Fibroblast of peridontal ligament (primary cell): Measurements from ENCODE around the gene GDE1.

Experiments
- DNase-seq: peaks from one replicate; pipeline ENCODE4 v3.0.0-alpha.2; 2010; ENCODE audit errors: extremely low read depth

Gene GDE1

GRCh38 chr16:19523559-19524355 is 1.9 kb upstream of the GDE1 start, which contains the start of gene CCP110:
Gene CCP110 (plus strand): TSS chr16:19523942. CDS start chr16:19527882, 3,940 bp downstream.
- DNase-seq: peak; percentile 94

- DNase-seq: no peak
Measured at GRCh38 chr16:19523184-19523558, 1.3 kb upstream of the GDE1 start.

DNA sequence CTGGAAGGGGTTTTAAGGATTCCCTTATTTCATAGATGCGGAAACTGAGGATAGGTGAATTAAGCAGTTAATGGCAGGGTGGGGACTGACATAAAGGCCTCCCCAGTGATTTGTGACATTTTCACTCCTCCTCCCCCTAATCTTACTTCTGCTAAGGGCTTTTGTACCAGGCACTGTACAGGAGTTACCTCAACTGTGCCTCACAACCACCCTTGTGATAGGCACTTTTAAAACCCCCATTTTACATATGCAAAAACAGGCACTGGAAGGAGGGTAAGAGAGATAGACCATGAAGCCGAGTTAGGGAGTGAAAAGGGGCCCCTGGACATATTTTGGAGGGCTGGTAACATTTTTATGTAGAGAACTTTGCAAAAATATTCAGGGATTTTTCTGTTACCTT is 862 bp upstream of the GDE1 start:
- DNase-seq: no peak

DNA sequence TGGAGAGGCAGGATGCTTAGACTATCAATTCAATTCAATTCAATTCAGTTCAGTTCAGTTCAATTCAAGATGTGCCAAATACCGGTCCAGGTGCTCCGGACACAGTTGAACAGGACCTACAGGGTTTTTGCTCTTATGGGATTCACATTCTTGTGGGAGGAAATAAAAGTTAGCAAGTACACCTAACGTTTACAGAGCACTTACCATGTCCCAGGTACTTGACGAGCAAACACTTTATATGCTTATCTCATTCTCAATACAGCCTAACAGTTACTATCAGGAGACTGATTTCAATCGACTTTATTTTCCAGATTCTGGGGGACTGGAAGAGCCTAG is 467 bp upstream of the GDE1 start:
- no peak for DNase-seq

- no peak for DNase-seq
Measured at GRCh38 chr16:19520861-19521331, 1.0 kb downstream of the GDE1 start.

DNA sequence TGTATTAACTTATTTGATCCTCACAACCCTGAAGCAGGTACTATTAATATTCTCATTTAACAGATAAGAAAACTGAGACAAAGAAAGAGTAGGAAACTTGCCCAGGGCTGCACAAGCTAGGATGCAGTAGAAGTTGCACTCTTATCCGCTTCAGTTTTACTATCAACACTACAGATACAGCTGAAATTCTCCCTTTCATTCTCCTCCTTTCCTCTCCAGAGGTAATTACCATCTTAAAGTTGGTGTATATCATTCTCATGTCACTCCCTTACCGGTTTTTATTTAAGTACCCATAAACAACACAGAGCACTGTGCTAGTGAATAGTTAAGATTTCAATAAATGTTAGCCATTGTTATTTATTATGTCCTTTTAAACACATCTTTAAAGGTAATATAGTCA is 3.5 kb downstream of the GDE1 start:
- no peak for DNase-seq

- peak; percentile 59 for DNase-seq
Measured at GRCh38 chr16:19517424-19518089, 4.3 kb downstream of the GDE1 start.

GRCh38 chr16:19515757-19516156 is 6.1 kb downstream of the GDE1 start:
- no peak for DNase-seq

GRCh38 chr16:19513377-19514053 is 8.4 kb downstream of the GDE1 start:
- peak; percentile 58 for DNase-seq

- DNase-seq: no peak
Measured at GRCh38 chr16:19512297-19512696, 9.6 kb downstream of the GDE1 start.

- no peak for DNase-seq
Measured at GRCh38 chr16:19507867-19508266, 14.0 kb downstream of the GDE1 start.

- DNase-seq: no peak
Measured at GRCh38 chr16:19506965-19507364, 14.9 kb downstream of the GDE1 start.

DNA sequence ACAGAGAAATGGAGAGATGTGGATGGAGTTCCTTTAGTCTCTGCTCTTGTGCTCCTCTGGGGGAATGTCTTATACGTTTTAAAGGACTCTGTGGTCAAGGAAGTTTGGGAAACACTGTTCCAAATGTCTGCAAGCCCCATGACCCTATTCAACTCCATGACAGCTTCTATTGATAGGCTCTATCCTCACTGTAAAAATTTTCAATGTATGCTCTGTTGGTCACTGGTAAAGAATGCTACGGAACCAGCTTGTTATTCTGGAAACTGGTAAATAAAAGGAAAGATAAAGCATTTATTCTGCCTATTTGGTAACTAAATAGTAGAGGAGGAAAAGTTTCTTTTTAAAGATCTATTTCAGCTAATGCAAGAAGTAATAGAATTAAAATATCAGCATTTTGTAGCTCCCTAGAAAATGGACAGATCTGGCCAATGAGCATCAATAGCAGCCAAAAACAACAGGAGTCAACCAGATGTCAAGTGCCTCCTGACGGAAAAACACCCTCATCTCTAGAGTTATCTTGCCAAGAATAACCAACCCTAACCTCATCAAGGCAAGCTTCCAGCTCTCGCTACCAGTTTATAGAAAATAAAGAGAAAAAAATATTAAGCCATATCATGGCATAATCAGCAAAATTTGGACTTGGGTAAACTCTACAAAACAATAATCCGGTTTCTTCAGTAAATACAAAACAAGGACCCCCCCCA is 16.1 kb downstream of the GDE1 start:
- peak; percentile 87 for DNase-seq

DNA sequence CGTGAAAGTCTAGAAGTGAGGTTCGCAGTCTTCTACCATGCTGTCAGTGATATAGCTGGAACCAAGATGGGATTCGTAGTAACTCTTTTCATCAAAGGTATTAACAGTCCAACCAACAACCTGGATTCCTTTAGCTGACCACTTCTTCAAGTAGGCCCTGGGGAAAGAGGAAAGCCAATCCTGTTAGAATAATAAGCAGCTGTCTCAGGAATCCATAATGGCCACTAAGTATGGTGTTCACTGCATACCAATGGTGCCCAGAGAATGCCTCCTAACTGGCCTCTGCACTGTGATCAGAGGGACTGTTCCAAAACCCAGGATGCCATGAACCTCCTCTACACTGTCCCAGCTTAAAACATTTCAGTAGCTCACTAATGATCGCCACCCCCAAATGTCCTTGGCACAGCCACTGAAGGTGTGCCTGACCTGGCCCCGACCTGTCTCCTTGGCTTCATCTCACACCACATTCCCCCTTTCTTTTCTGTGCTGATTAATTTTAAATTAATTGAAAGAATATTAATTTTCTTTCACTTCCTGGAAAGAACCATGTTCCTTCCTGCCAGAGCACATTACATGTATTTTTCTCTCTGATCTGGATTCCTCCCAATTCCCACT is 18.3 kb downstream of the GDE1 start:
- no peak for DNase-seq

GRCh38 chr16:19502395-19503131 is 19.3 kb downstream of the GDE1 start:
- peak; percentile 85 for DNase-seq

DNA sequence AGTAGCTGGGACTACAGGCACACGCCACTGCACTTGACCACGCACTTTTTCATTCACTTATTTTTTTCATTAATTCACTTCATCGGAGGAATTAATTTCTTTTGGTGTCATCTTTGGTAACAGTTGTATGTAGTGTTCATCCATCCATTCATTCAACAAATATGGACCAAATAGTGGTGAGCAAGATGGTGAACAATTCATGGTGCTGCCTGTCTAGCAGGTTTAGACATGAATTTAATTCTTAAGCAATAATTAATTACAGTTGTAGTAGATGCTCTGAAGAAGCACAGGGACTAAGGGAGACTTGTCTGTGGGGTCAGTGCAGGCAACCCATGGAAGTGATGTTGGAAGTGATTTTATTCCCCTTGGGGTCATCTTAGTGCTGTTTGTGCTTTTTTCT is 22.4 kb downstream of the GDE1 start:
- DNase-seq: no peak

DNA sequence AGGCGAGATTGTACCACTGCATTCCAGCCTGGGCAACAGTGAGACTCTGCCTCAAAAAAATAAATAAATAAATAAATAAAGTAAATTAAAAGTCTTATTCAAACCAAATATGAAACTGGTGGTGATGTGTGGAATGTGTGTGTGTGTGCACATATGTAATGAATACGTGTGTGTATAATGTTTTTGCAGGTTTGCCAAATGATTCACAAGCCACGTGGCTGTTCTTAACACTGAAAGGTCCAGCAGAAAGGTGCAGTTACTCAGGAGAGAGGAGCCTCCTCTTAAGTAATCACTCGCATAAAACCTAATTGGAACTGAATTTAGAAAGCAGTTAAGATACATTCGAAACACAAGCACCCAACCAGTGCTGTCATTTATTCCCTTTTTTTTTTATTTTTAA is 22.9 kb downstream of the GDE1 start:
- DNase-seq: no peak

DNA sequence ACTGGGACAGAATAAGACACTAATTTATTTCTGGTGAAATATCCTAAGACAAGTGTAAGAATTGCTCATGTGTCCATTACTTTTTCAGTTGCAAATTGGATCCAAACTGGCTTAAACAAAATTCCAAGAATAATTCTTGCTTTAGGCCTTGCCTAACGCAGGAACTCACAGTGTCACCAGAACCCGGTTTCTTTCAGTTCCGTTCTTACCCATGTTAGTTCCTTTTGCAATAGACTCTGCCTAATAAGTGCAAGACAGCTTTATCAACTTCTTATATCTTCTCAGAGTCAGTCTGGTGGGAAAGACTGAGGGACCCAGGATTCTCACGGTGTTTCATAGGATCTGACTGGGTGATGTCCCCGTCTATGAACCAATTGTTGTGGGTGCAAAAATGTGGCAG is 24.7 kb downstream of the GDE1 start:
- DNase-seq: no peak

DNA sequence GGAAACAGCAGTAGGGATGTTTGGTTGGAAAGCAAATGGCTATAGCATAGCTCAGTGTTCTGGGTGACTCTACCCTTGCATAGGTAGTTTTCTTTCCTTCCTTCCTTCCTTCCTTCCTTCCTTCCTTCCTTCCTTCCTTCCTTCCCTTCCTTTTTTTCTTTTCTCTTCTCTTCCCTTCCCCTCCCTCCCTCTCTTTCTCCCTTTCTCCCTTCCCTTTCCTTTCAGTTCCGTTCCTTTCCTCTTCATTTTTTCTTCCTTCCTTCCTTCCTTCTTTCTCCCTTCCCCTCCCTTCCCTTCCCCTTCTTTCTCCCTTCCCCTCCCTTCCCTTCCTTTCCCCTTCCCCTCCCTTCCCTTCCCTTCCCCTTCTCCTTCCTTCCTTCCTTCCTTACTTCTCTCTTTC is 31.3 kb downstream of the GDE1 start:
- DNase-seq: no peak

DNA sequence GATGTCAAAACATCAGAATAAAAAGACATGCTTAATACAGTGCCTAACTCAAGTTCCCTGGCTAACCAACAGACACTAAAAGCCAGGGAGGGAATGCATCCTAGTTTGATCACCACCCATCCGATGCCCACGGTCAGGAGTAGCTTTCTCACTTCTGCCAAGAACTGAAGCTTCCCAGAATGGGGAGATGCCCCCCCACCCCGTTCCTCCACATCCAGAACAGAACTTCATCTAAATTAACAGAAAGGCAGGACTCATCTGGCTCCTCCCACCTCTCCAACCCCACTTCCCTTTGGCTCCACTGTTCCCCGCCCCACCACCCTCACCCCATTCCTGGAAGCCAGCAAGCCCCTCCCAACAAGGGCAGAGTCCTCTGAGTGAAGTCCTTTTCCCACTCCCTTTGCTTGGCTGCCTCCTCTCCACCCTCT is 33.7 kb downstream of the GDE1 start:
- DNase-seq: no peak

GRCh38 chr16:19486750-19487325 is 35.1 kb downstream of the GDE1 start:
- DNase-seq: no peak
